ENCODE results near the gene FGR. TPM values are rescaled to one million over a fixed set of nuclear protein-coding genes. Genes with fewer than 3 reads are reported as not detected.

Gene FGR
- total and polyA plus RNA-seq, 8 donors = 0.51 to 6.8 (median 3.1) TPM

DNA sequence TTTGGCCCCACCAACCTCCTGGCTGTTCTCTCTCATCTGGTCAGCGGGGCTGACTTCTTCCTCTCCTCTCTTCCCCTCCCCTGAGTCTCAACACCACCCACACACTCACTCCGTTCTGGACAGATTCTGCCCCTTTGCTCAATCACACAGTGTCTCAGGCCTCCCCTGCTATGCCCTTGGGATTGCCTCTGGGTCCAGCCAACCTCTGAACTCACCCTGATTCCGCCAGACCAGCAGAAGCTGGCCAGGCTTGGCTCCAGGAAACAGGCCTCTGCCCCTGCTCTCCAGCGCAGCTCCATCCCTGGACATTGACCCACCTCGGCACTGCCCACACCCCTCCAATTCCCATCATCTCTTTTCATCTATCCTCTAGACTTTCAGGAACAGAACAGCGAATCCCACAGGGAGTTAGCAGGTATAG, 53.2 kb downstream of the FGR start:
- 91 to 93% methylated on average over 6 of the region's 6 CpGs for WGBS, 2 donors
- Histone ChIP-seq H3K4me3 (no peak overlapping the region), H3K36me3 (no peaks in the 10 kb centered on the region), H3K9me3 (no peaks in the 10 kb centered on the region), H3K27ac (no peak overlapping the region), H3K27me3 (no peaks in the 10 kb centered on the region), H3K4me1 (no peaks in the 10 kb centered on the region)
- ATAC-seq = peak in 1 of 4 donors; percentile 23
- no peak for FAIRE-seq
- TF ChIP-seq, protein P1, sequence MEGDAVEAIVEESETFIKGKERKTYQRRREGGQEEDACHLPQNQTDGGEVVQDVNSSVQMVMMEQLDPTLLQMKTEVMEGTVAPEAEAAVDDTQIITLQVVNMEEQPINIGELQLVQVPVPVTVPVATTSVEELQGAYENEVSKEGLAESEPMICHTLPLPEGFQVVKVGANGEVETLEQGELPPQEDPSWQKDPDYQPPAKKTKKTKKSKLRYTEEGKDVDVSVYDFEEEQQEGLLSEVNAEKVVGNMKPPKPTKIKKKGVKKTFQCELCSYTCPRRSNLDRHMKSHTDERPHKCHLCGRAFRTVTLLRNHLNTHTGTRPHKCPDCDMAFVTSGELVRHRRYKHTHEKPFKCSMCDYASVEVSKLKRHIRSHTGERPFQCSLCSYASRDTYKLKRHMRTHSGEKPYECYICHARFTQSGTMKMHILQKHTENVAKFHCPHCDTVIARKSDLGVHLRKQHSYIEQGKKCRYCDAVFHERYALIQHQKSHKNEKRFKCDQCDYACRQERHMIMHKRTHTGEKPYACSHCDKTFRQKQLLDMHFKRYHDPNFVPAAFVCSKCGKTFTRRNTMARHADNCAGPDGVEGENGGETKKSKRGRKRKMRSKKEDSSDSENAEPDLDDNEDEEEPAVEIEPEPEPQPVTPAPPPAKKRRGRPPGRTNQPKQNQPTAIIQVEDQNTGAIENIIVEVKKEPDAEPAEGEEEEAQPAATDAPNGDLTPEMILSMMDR (IDR thresholded peaks at IDR 0.05) = no peak
- peak in 1 of 6 donors; percentile 10 for DNase-seq
- intact Hi-C loops (cut with DNase I) = no loop called here

DNA sequence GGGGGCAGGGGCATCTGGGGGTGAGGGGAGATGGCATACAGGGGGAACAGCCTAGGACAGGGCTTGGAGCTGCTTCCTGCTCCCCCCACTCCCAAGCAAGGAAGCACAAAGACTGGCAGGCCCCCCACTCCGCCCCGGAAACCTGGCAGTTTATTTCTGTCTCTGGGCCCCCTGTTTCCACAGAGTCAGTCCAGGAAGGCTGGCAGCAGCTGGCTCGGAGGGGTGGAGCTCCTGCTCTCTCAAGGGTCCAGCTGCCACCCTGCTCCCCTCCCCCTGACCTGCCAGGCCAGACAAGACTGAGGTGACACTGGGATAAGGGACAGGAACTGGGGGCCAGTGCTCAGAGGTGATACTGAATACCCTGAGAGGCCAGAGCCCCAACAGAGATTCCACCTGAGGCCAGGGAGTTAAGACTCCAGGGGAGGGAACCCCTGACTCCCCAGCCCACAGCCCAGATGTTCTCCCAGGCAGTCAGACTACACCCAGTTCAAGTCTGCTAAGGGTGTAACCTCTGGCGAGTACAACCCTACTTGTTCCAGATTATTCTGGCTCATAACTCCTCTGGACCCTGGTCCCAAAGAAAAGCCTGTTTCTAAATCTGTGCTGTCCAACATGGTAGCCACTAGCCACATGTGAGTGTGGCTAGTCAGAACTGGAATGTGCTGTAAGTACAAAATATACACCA, 57.3 kb downstream of the FGR start:
- Histone ChIP-seq H3K36me3 (no peaks in the 10 kb centered on the region), H3K9me3 (no peaks in the 10 kb centered on the region), H3K27ac (no peak overlapping the region), H3K27me3 (no peaks in the 10 kb centered on the region), H3K4me1 (peaks cover 22 to 31% (median 27%) of the 10 kb centered on the region in 3 donors), H3K4me3 (no peak overlapping the region)
- TF ChIP-seq, protein P1 (IDR thresholded peaks at IDR 0.05) = no peak
- no peak for FAIRE-seq
- intact Hi-C loops (cut with DNase I) = no loop called here
- no peak for ATAC-seq
- peak in 1 of 6 donors; percentile 62 for DNase-seq
- 78 to 82% methylated on average over 4 of the region's 4 CpGs for WGBS, 2 donors

DNA sequence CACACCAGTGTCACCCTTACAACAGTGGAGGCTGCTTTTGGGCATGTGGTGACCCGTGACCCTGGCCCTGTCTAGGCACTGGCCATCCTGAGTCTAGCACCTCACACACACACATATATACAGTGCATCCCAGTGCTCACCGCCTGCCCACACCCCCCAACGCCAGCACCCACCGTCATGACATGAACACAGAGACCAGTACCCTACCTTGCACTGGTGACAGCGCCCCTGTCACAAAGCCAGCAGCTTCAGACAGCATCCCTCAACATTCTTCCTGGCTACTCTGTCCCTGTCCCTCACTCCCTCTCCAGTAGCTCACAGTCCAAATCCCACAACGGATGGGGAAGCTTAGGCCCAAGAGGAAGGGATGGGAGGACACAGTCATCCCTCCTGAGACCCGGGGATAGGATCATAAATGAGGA, 58.2 kb downstream of the FGR start:
- intact Hi-C loops (cut with DNase I) = no loop called here
- Histone ChIP-seq H3K27ac (peak overlapping the region in 1 of 4 donors; percentile 8), H3K4me1 (peaks cover 30 to 39% (median 36%) of the 10 kb centered on the region in 3 donors), H3K9me3 (no peaks in the 10 kb centered on the region), H3K36me3 (no peaks in the 10 kb centered on the region), H3K27me3 (no peaks in the 10 kb centered on the region), H3K4me3 (no peak overlapping the region)
- FAIRE-seq = no peak
- WGBS, 2 donors = 78 to 81% methylated on average over 7 of the region's 7 CpGs
- ATAC-seq = no peak
- TF ChIP-seq, protein P1 (IDR thresholded peaks at IDR 0.05) = no peak
- peak in 1 of 6 donors; percentile 69 for DNase-seq

DNA sequence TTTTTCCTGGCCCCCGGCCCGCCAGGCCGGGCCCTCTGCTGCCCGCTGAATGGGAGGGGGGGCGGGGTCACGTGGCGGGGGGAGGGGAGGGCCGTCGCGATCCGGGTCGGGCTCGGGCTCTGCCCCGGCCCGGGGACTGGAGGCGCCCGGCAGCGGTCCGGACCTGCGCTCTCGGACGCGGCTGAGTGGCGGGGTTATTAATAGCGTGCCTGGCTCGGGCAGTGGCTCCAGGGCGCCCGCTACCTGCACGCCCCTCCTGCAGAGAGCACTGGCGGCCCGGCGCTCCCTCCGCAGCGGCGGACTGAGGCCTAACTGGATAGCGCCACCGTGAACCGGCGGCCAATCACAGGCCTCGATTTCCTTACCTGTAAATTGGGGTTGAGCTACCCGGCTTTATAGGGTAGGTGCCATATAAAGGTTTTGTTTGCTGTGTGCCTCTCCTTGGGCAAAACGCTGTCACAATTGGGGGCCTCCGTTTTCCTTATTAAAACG, 59.1 kb downstream of the FGR start:
- Histone ChIP-seq H3K36me3 (no peaks in the 10 kb centered on the region), H3K4me1 (peaks cover 40 to 48% (median 45%) of the 10 kb centered on the region in 3 donors), H3K27me3 (no peaks in the 10 kb centered on the region), H3K9me3 (no peaks in the 10 kb centered on the region), H3K27ac (peak overlapping the region; percentile 88 to 92 (median 89)), H3K4me3 (peak overlapping the region; percentile 12 to 52 (median 34))
- WGBS, 2 donors = 4 to 5% methylated on average over 32 to 44 of the region's 44 CpGs
- ATAC-seq (peak; percentile 62 to 76 (median 73)), DNase-seq (peak; percentile 77 to 91 (median 84)), FAIRE-seq (no peak)
- intact Hi-C loops (cut with DNase I) = no loop called here
- TF ChIP-seq, protein P1 (IDR thresholded peaks at IDR 0.05) = no peak

All from pancreas (tissue), 10 donors.